HL-60 (cell line): ENCODE results near the gene SYNJ1.

Source experiments
- DNase-seq, 2 experiments: peaks; one replicate each; pipeline ENCODE4 v3.0.0-alpha.2; 2010 to 2020; ENCODE audit warnings: low read depth in 1 of 2, low spot score in 1 of 2
- H3K27ac ChIP-seq: fragments of 250-450 bp; sonication (Bioruptor Pico); replicated peaks from 2 replicates; pipeline ENCODE4 v1.5.1; 2020; ENCODE audit warnings: mild to moderate bottlenecking, moderate library complexity
- H3K27me3 ChIP-seq: fragments of 250-450 bp; sonication (Bioruptor Pico); 2 replicates; pipeline ENCODE4 v1.5.1; 2021; ENCODE audit warnings: mild to moderate bottlenecking, moderate library complexity; ENCODE audit not compliant: insufficient read depth, poor library complexity, severe bottlenecking
- H3K4me3 ChIP-seq: replicated peaks from 2 replicates; pipeline ENCODE4 v1.5.1; 2011; ENCODE audit warnings: mild to moderate bottlenecking, control low read depth, low read length; ENCODE audit not compliant: insufficient read depth
- GABPA ChIP-seq: IDR thresholded peaks from 2 replicates; pipeline ENCODE4 v1.6.1; 2012; ENCODE audit warnings: low read depth
- POLR2AphosphoS5 ChIP-seq: IDR thresholded peaks from 2 replicates; pipeline ENCODE4 v1.6.1; 2012; ENCODE audit warnings: low read depth
- SPI1 ChIP-seq: IDR thresholded peaks from 2 replicates; pipeline ENCODE4 v1.6.1; 2012; ENCODE audit warnings: low read depth, mild to moderate bottlenecking, borderline replicate concordance
- TF ChIP-seq, protein P1 (sequence below): IDR thresholded peaks from one replicate; pipeline ENCODE4 v1.5.1; 2011; ENCODE audit warnings: low read length, control low read depth, inconsistent platforms; ENCODE audit not compliant: insufficient read depth
- TF ChIP-seq, protein P2 (sequence below): IDR thresholded peaks from 2 replicates; pipeline ENCODE4 v1.6.1; 2012; ENCODE audit warnings: low read depth; ENCODE audit not compliant: insufficient replicate concordance

The SYNJ1 gene

DNA sequence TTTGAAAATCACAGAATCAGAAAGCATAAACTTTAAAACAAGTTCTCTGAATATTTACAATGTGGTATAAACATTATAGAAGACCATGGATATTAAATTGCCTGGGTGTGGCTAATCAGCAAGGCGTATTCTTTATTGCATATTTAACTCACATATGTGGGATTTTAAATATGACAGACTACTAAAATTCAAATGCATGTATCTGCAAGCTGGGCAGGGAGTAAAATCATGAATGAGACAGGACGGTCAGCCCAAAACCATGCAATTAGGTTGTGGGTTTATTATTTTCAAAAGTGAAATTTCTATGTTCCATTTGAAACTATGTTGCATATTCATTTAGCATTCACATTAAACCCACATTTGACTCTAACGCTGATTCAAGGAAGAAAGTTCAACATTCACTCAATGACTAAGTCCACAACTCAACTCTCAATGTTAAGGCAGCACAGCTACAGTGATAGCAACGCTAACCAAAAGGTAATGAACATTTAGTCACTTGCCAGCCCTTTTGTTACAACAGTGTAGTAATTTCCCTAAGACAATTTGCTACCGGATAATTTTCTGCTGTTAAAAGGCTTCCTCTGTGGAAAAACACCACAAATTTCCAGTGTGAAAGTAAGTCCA lies 6.3 kb upstream of the SYNJ1 start:
- Histone ChIP-seq H3K4me3 (no peak overlapping the region), H3K27ac (no peak overlapping the region), H3K27me3 (no peaks in the 10 kb centered on the region)
- DNase-seq: no peak
- TF ChIP-seq, protein P1, sequence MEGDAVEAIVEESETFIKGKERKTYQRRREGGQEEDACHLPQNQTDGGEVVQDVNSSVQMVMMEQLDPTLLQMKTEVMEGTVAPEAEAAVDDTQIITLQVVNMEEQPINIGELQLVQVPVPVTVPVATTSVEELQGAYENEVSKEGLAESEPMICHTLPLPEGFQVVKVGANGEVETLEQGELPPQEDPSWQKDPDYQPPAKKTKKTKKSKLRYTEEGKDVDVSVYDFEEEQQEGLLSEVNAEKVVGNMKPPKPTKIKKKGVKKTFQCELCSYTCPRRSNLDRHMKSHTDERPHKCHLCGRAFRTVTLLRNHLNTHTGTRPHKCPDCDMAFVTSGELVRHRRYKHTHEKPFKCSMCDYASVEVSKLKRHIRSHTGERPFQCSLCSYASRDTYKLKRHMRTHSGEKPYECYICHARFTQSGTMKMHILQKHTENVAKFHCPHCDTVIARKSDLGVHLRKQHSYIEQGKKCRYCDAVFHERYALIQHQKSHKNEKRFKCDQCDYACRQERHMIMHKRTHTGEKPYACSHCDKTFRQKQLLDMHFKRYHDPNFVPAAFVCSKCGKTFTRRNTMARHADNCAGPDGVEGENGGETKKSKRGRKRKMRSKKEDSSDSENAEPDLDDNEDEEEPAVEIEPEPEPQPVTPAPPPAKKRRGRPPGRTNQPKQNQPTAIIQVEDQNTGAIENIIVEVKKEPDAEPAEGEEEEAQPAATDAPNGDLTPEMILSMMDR: no peak
- no peak for TF ChIP-seq SPI1
- TF ChIP-seq, protein P2, sequence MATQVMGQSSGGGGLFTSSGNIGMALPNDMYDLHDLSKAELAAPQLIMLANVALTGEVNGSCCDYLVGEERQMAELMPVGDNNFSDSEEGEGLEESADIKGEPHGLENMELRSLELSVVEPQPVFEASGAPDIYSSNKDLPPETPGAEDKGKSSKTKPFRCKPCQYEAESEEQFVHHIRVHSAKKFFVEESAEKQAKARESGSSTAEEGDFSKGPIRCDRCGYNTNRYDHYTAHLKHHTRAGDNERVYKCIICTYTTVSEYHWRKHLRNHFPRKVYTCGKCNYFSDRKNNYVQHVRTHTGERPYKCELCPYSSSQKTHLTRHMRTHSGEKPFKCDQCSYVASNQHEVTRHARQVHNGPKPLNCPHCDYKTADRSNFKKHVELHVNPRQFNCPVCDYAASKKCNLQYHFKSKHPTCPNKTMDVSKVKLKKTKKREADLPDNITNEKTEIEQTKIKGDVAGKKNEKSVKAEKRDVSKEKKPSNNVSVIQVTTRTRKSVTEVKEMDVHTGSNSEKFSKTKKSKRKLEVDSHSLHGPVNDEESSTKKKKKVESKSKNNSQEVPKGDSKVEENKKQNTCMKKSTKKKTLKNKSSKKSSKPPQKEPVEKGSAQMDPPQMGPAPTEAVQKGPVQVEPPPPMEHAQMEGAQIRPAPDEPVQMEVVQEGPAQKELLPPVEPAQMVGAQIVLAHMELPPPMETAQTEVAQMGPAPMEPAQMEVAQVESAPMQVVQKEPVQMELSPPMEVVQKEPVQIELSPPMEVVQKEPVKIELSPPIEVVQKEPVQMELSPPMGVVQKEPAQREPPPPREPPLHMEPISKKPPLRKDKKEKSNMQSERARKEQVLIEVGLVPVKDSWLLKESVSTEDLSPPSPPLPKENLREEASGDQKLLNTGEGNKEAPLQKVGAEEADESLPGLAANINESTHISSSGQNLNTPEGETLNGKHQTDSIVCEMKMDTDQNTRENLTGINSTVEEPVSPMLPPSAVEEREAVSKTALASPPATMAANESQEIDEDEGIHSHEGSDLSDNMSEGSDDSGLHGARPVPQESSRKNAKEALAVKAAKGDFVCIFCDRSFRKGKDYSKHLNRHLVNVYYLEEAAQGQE: no peak
- TF ChIP-seq GABPA: no peak
- no peak for TF ChIP-seq POLR2AphosphoS5

DNA sequence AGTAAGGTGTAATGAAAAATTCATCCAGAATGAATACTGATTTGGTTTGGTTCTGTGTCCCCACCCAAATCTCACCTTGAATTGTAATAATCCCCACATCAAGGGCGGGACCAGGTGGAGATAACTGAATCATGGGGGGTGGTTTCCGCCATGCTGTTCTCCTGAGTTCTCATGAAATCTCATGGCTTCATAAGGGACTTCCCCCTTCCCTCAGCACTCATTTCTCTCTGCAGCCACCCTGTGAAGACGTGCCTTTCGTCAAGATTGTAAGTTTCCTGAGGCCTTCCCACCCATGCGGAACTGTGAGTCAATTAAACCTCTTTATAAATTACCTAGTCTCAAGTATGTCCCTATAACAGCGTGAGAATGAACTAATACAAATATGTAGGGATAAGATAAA lies 5.5 kb upstream of the SYNJ1 start:
- TF ChIP-seq POLR2AphosphoS5: no peak
- Histone ChIP-seq H3K27me3 (no peaks in the 10 kb centered on the region), H3K4me3 (no peak overlapping the region), H3K27ac (no peak overlapping the region)
- DNase-seq: no peak

GRCh38 chr21:32732544-32732943 lies 4.7 kb upstream of the SYNJ1 start:
- H3K27me3 ChIP-seq: no peaks in the 10 kb centered on the region
- no peak for DNase-seq
- TF ChIP-seq GABPA (no peak), SPI1 (no peak), POLR2AphosphoS5 (no peak)
- TF ChIP-seq, protein P2: no peak
- TF ChIP-seq, protein P1: no peak
- no peak overlapping the region for H3K4me3 ChIP-seq
- no peak overlapping the region for H3K27ac ChIP-seq

- Histone ChIP-seq H3K27ac (peak overlapping the region; percentile 87), H3K4me3 (peak overlapping the region; percentile 99), H3K27me3 (no peaks in the 10 kb centered on the region)
- TF ChIP-seq POLR2AphosphoS5 (no peak), SPI1 (no peak), GABPA (no peak)
- TF ChIP-seq, protein P2: no peak
- TF ChIP-seq, protein P1: no peak
- DNase-seq: peak in 1 of 2 experiments; percentile 44
These were observed 1.0 kb upstream of the SYNJ1 start for GRCh38 chr21:32728848-32729247.
